B cell (primary cell): ENCODE data around the gene OR6B2. TPM values are rescaled to one million over a fixed set of nuclear protein-coding genes. Genes with fewer than 3 reads are reported as not detected.

ENCODE experiments used
- ATAC-seq: fragments of 200-7000 bp; cut with Tn5 transposase; one replicate; pipeline ENCODE4 v1.10.0; 2021; ENCODE audit warnings: low read depth, mild to moderate bottlenecking, moderate number of reproducible peaks, moderate library complexity
- CTCF ChIA-PET: fragments of 350-600 bp; sonication (Branson Sonifier 250); formaldehyde crosslinking; loops from one replicate; lab custom pipeline; 2021; ENCODE audit warnings: antibody characterized with exemption, inconsistent platforms; lab: Charles Lee
- POLR2A ChIA-PET: fragments of 350-600 bp; sonication (Branson Sonifier 250); formaldehyde crosslinking; loops from one replicate; lab custom pipeline; 2021; ENCODE audit warnings: antibody characterized with exemption; lab: Charles Lee
- DNase-seq: peaks from one replicate; pipeline ENCODE4 v3.0.0; 2013
- H2AFZ ChIP-seq: 2 replicates; pipeline ENCODE4 v1.6.1; 2012; ENCODE audit warnings: mild to moderate bottlenecking, low read depth, low read length; ENCODE audit not compliant: insufficient read depth, poor library complexity, severe bottlenecking
- H3K27ac ChIP-seq, 2 donors: 1 replicate in 1 of 2; 2 replicates in 1 of 2; pipeline ENCODE4 v1.5.1; 2012 to 2013; ENCODE audit warnings: low read length in 2 of 2, mild to moderate bottlenecking in 2 of 2, moderate library complexity in 1 of 2
- H3K27me3 ChIP-seq, 4 experiments: fragments of 200-600 bp in 1 of 4; sonication (generic) in 1 of 4; replicated peaks in 1 of 4; 1 replicate in 2 of 4; 2 replicates in 2 of 4; pipeline versions ENCODE4 v1.6.1 to v1.7.0; 2013 to 2016; ENCODE audit warnings: low read length in 3 of 4, mild to moderate bottlenecking in 2 of 4, mixed read lengths in 1 of 4, moderate library complexity in 1 of 4; ENCODE audit not compliant: insufficient read depth in 4 of 4, control insufficient read depth in 3 of 4; ENCODE audit errors: control extremely low read depth in 1 of 4
- H3K36me3 ChIP-seq, 2 experiments: replicated peaks in 1 of 2; 1 replicate in 1 of 2; 2 replicates in 1 of 2; pipeline versions ENCODE4 v1.6.1 to v1.7.1; 2013; ENCODE audit warnings: low read length in 1 of 2; ENCODE audit not compliant: insufficient read depth in 2 of 2, control insufficient read depth in 1 of 2; ENCODE audit errors: control extremely low read depth in 1 of 2, extremely low read depth in 1 of 2
- H3K4me1 ChIP-seq, 2 donors: fragments of 200-600 bp in 1 of 2; sonication (generic) in 1 of 2; 1 replicate in 1 of 2; 2 replicates in 1 of 2; pipeline versions ENCODE4 v1.5.1 to v1.6.1; 2013 to 2017; ENCODE audit warnings: low read length in 2 of 2; ENCODE audit not compliant: control insufficient read depth in 2 of 2, insufficient read depth in 2 of 2
- H3K4me2 ChIP-seq: replicated peaks from 2 replicates; pipeline ENCODE3; 2012; ENCODE audit warnings: mild to moderate bottlenecking, low read depth, low read length; ENCODE audit not compliant: poor library complexity, severe bottlenecking
- H3K4me3 ChIP-seq, 5 experiments: fragments of 200-600 bp in 1 of 5; sonication (generic) in 1 of 5; 1 replicate in 3 of 5; 2 replicates in 2 of 5; pipeline versions ENCODE4 v1.5.1 to v1.7.0; 2011 to 2016; ENCODE audit warnings: low read length in 4 of 5, mild to moderate bottlenecking in 4 of 5, low read depth in 2 of 5, control low read depth in 1 of 5, moderate library complexity in 1 of 5; ENCODE audit not compliant: insufficient read depth in 1 of 5; ENCODE audit errors: control extremely low read depth in 1 of 5, extremely low read depth in 1 of 5
- H3K79me2 ChIP-seq: fragments of 200-600 bp; sonication (generic); one replicate; pipeline ENCODE4 v1.6.0; 2016; ENCODE audit warnings: low read length; ENCODE audit not compliant: control insufficient read depth, insufficient read depth
- H3K9ac ChIP-seq: fragments of 200-600 bp; sonication (generic); 2 replicates; pipeline ENCODE4 v1.6.1; 2017; ENCODE audit warnings: mild to moderate bottlenecking, low read length, moderate library complexity
- H3K9me3 ChIP-seq, 3 donors: one replicate each; pipeline versions ENCODE4 v1.6.1 to v1.7.1; 2013; ENCODE audit warnings: low read length in 2 of 3; ENCODE audit not compliant: control insufficient read depth in 2 of 3, insufficient read depth in 1 of 3; ENCODE audit errors: control extremely low read depth in 1 of 3
- H4K20me1 ChIP-seq: 2 replicates; pipeline ENCODE4 v1.6.0; 2012; ENCODE audit warnings: mild to moderate bottlenecking, low read length; ENCODE audit not compliant: insufficient read depth, control insufficient read depth, poor library complexity, severe bottlenecking
- H3K27ac Mint-ChIP-seq: one replicate; pipeline ENCODE4 v1.8.0; 2021; ENCODE audit warnings: mixed read lengths
- H3K27me3 Mint-ChIP-seq: one replicate; pipeline ENCODE4 v1.8.0; 2021; ENCODE audit warnings: mixed read lengths
- H3K4me1 Mint-ChIP-seq: one replicate; pipeline ENCODE4 v1.8.0; 2021; ENCODE audit warnings: mixed read lengths
- H3K4me3 Mint-ChIP-seq: one replicate; pipeline ENCODE4 v1.8.0; 2021; ENCODE audit warnings: mixed read lengths
- H3K9me3 Mint-ChIP-seq: one replicate; pipeline ENCODE4 v1.8.0; 2022; ENCODE audit warnings: mixed read lengths; ENCODE audit not compliant: insufficient read depth
- CTCF ChIP-seq: fragments of 200-600 bp; IDR thresholded peaks from one replicate; pipeline ENCODE4 v1.8.0; 2022; ENCODE audit warnings: antibody characterized with exemption, mild to moderate bottlenecking
- EZH2 ChIP-seq: IDR thresholded peaks from 2 replicates; pipeline ENCODE4 v1.6.1; 2012; ENCODE audit warnings: borderline replicate concordance, low read depth, mild to moderate bottlenecking, moderate library complexity, low read length; ENCODE audit not compliant: insufficient read depth, poor library complexity, severe bottlenecking
- WGBS: methylation state at CpG from one replicate; pipeline ENCODE4 v1.1.5; 2013; ENCODE audit warnings: missing lambda C conversion rate; ENCODE audit not compliant: insufficient coverage; 5-methylcytosine and 5-hydroxymethylcytosine counted together
- intact Hi-C: fragments of 100-400 bp; cut with micrococcal nuclease; formaldehyde crosslinking; loops from one replicate; pipeline ENCODE4 v1.10.0; 2022
- polyA plus RNA-seq: library from polyadenylated mRNA; depleted of rRNA; stranded (reverse); fragments of >200 nt; gene quantifications from 2 replicates; pipeline ENCODE4 v1.2.3, GENCODE V29; 2012
- total RNA-seq, 2 donors: library from RNA; stranded (reverse); fragments of 120-200 nt in 1 of 2; gene quantifications; 1 replicate in 1 of 2; 2 replicates in 1 of 2; pipeline versions ENCODE4 v1.2.3 to v1.2.4, GENCODE V29; 2013 to 2022

The OR6B2 gene
- total and polyA plus RNA-seq, 2 donors (not counting 1 experiment from before 2014, with no cell fraction given), result not detected

DNA sequence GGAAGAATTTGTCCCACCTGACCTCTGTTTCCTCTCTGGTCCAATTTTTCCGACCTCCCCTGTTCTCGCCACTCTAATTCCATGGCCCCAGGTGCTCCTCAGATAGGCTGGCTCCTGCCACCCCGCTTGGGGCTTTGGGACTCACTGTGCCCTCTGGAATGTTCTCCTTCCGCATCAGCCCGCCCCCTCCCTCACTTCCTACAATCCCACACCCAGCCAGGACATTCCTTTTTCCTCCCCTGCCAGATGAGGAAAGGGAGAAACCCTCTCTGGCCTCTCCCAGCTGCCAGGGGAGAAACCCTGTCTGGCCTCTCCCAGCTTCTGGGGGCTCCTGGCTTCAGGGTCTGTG lies 3.1 kb upstream of the OR6B2 start:
- Histone ChIP-seq H3K79me2 (no peaks in the 10 kb centered on the region), H2AFZ (no peak overlapping the region), H3K27me3 (peaks cover 0 to 4% (median 2%) of the 10 kb centered on the region in 4 experiments), H3K4me1 (no peaks in the 10 kb centered on the region), H3K9ac (no peak overlapping the region), H3K36me3 (no peaks in the 10 kb centered on the region), H3K4me3 (no peak overlapping the region), H3K27ac (no peak overlapping the region), H4K20me1 (no peaks in the 10 kb centered on the region), H3K9me3 (no peaks in the 10 kb centered on the region), H3K4me2 (no peak overlapping the region)
- H3K4me1 Mint-ChIP-seq, result no peaks in the 10 kb centered on the region
- WGBS, result 54% methylated on average over 5 of the region's 5 CpGs
- H3K4me3 Mint-ChIP-seq, result no peak overlapping the region
- ATAC-seq, result no peak
- TF ChIP-seq EZH2 (no peak), CTCF (no peak)
- no peaks in the 10 kb centered on the region for H3K9me3 Mint-ChIP-seq
- peaks cover 36% of the 10 kb centered on the region for H3K27me3 Mint-ChIP-seq
- intact Hi-C loops, result no loop called here
- CTCF ChIA-PET, result no interaction called here
- H3K27ac Mint-ChIP-seq, result no peak overlapping the region
- POLR2A ChIA-PET, result no interaction called here
- DNase-seq, result no peak

- Mint-ChIP-seq H3K9me3 (no peaks in the 10 kb centered on the region), H3K27me3 (peaks cover 36% of the 10 kb centered on the region), H3K4me1 (no peaks in the 10 kb centered on the region), H3K4me3 (no peak overlapping the region), H3K27ac (no peak overlapping the region)
- no peak overlapping the region for H3K4me2 ChIP-seq
- H3K4me1 ChIP-seq, result no peaks in the 10 kb centered on the region
- no peak for DNase-seq
- H3K79me2 ChIP-seq, result no peaks in the 10 kb centered on the region
- POLR2A ChIA-PET, result no interaction called here
- H3K9ac ChIP-seq, result no peak overlapping the region
- H4K20me1 ChIP-seq, result no peaks in the 10 kb centered on the region
- H3K4me3 ChIP-seq, result no peak overlapping the region
- TF ChIP-seq EZH2 (no peak), CTCF (no peak)
- H2AFZ ChIP-seq, result no peak overlapping the region
- H3K36me3 ChIP-seq, result no peaks in the 10 kb centered on the region
- H3K27ac ChIP-seq, result no peak overlapping the region
- intact Hi-C loops, result no loop called here
- WGBS, result 72% methylated on average over 12 of the region's 14 CpGs
- CTCF ChIA-PET, result interaction anchor here (1.0 kb wide), 1 partner anchor 11 kb away, joined by 3 read pairs; no protein-coding TSS in a partner anchor
- ATAC-seq, result no peak
- H3K27me3 ChIP-seq, result peaks cover 0 to 4% (median under 1%) of the 10 kb centered on the region in 4 experiments
- H3K9me3 ChIP-seq, result no peaks in the 10 kb centered on the region
These were observed 2.4 kb upstream of the OR6B2 start for GRCh38 chr2:240032406-240033329.
